HL-60 (cell line): ENCODE measurements around the gene STX8.

ENCODE experiments used
- DNase-seq, 2 experiments: peaks; one replicate each; pipeline ENCODE4 v3.0.0-alpha.2; 2010 to 2020; ENCODE audit warnings: low read depth in 1 of 2, low spot score in 1 of 2
- H3K27ac ChIP-seq: fragments of 250-450 bp; sonication (Bioruptor Pico); replicated peaks from 2 replicates; pipeline ENCODE4 v1.5.1; 2020; ENCODE audit warnings: mild to moderate bottlenecking, moderate library complexity
- H3K27me3 ChIP-seq: fragments of 250-450 bp; sonication (Bioruptor Pico); 2 replicates; pipeline ENCODE4 v1.5.1; 2021; ENCODE audit warnings: mild to moderate bottlenecking, moderate library complexity; ENCODE audit not compliant: insufficient read depth, poor library complexity, severe bottlenecking
- H3K4me3 ChIP-seq: replicated peaks from 2 replicates; pipeline ENCODE4 v1.5.1; 2011; ENCODE audit warnings: mild to moderate bottlenecking, control low read depth, low read length; ENCODE audit not compliant: insufficient read depth
- CTCF ChIP-seq: IDR thresholded peaks from one replicate; pipeline ENCODE4 v1.5.1; 2011; ENCODE audit warnings: low read length, control low read depth, inconsistent platforms; ENCODE audit not compliant: insufficient read depth
- GABPA ChIP-seq: IDR thresholded peaks from 2 replicates; pipeline ENCODE4 v1.6.1; 2012; ENCODE audit warnings: low read depth
- POLR2AphosphoS5 ChIP-seq: IDR thresholded peaks from 2 replicates; pipeline ENCODE4 v1.6.1; 2012; ENCODE audit warnings: low read depth
- REST ChIP-seq: IDR thresholded peaks from 2 replicates; pipeline ENCODE4 v1.6.1; 2012; ENCODE audit warnings: low read depth; ENCODE audit not compliant: insufficient replicate concordance
- SPI1 ChIP-seq: IDR thresholded peaks from 2 replicates; pipeline ENCODE4 v1.6.1; 2012; ENCODE audit warnings: low read depth, mild to moderate bottlenecking, borderline replicate concordance

Gene STX8

GRCh38 chr17:9473711-9474110 lies 101.9 kb downstream of the STX8 start:
- no peak for TF ChIP-seq POLR2AphosphoS5
- Histone ChIP-seq H3K27ac (no peak overlapping the region), H3K4me3 (no peak overlapping the region), H3K27me3 (no peaks in the 10 kb centered on the region)
- no peak for DNase-seq

- TF ChIP-seq SPI1 (no peak), REST (no peak), GABPA (no peak), CTCF (no peak), POLR2AphosphoS5 (no peak)
- Histone ChIP-seq H3K27ac (no peak overlapping the region), H3K27me3 (no peaks in the 10 kb centered on the region), H3K4me3 (no peak overlapping the region)
- no peak for DNase-seq
Observed at GRCh38 chr17:9472541-9472940, 103.1 kb downstream of the STX8 start.

- no peak for TF ChIP-seq CTCF
- no peak for TF ChIP-seq REST
- DNase-seq = no peak
- no peak overlapping the region for H3K4me3 ChIP-seq
- no peaks in the 10 kb centered on the region for H3K27me3 ChIP-seq
- H3K27ac ChIP-seq = no peak overlapping the region
Observed at GRCh38 chr17:9472094-9472493, 103.5 kb downstream of the STX8 start.

GRCh38 chr17:9470171-9470570 lies 105.4 kb downstream of the STX8 start:
- TF ChIP-seq GABPA (no peak), REST (no peak), CTCF (no peak), SPI1 (no peak), POLR2AphosphoS5 (no peak)
- peak in 1 of 2 experiments; percentile 1 for DNase-seq
- Histone ChIP-seq H3K27ac (no peak overlapping the region), H3K4me3 (no peak overlapping the region), H3K27me3 (no peaks in the 10 kb centered on the region)
